Measurements from ENCODE around the gene ELAPOR1.

Gene ELAPOR1, protein sequence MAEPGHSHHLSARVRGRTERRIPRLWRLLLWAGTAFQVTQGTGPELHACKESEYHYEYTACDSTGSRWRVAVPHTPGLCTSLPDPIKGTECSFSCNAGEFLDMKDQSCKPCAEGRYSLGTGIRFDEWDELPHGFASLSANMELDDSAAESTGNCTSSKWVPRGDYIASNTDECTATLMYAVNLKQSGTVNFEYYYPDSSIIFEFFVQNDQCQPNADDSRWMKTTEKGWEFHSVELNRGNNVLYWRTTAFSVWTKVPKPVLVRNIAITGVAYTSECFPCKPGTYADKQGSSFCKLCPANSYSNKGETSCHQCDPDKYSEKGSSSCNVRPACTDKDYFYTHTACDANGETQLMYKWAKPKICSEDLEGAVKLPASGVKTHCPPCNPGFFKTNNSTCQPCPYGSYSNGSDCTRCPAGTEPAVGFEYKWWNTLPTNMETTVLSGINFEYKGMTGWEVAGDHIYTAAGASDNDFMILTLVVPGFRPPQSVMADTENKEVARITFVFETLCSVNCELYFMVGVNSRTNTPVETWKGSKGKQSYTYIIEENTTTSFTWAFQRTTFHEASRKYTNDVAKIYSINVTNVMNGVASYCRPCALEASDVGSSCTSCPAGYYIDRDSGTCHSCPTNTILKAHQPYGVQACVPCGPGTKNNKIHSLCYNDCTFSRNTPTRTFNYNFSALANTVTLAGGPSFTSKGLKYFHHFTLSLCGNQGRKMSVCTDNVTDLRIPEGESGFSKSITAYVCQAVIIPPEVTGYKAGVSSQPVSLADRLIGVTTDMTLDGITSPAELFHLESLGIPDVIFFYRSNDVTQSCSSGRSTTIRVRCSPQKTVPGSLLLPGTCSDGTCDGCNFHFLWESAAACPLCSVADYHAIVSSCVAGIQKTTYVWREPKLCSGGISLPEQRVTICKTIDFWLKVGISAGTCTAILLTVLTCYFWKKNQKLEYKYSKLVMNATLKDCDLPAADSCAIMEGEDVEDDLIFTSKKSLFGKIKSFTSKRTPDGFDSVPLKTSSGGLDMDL

GRCh38 chr1:109113590-109114341 lies at the start of gene ELAPOR1:
Gene ELAPOR1, plus strand, starts transcription at chr1:109114115. Its CDS starts 69 bp downstream, at chr1:109114184.
- DNase-seq (ENCODE audit: low read depth in 3 of 3) = peak; percentile 57 to 81 (median 74)

DNA sequence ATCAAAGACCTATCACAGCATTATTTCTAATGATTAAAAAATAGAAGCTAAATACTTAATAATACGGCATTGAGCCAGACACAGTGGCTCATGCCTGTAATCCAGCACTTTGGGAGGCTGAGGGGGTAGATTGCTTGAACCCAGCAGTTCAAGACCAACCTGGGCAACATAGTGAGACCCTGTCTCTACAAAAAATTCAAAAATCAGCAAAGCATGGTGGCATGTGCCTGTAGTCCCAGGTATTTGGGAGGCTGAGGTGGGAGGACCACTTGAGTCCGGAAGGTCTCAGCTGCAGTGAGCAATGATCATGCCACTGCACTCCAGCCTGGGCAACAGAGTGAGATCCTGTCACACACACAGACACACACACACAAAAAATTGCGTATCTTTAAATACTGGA lies 48.8 kb upstream of the ELAPOR1 start:
- no peak for DNase-seq (ENCODE audit: low read depth in 3 of 3)

- DNase-seq (ENCODE audit: low read depth in 3 of 3) = no peak
Measured at GRCh38 chr1:109067883-109068282, 46.0 kb upstream of the ELAPOR1 start.

DNA sequence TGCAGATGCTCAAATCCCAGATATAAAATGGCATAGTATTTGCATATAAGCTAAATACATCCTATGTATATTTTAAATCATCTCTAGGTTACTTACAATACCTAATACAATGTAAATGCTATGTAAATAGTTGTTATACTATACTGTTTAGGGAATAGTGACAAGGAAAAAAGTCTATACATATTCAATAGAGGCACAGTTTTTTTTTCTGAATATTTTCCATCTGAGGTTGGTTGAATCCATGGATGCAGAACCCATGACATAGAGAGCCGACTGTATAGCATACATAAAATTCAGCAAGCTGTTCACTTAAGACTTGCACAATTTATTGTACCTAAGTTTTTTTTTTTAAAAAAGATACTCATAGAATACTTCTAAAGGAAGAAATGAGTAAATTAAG lies 44.6 kb upstream of the ELAPOR1 start:
- DNase-seq (ENCODE audit: low read depth in 3 of 3) = no peak

DNA sequence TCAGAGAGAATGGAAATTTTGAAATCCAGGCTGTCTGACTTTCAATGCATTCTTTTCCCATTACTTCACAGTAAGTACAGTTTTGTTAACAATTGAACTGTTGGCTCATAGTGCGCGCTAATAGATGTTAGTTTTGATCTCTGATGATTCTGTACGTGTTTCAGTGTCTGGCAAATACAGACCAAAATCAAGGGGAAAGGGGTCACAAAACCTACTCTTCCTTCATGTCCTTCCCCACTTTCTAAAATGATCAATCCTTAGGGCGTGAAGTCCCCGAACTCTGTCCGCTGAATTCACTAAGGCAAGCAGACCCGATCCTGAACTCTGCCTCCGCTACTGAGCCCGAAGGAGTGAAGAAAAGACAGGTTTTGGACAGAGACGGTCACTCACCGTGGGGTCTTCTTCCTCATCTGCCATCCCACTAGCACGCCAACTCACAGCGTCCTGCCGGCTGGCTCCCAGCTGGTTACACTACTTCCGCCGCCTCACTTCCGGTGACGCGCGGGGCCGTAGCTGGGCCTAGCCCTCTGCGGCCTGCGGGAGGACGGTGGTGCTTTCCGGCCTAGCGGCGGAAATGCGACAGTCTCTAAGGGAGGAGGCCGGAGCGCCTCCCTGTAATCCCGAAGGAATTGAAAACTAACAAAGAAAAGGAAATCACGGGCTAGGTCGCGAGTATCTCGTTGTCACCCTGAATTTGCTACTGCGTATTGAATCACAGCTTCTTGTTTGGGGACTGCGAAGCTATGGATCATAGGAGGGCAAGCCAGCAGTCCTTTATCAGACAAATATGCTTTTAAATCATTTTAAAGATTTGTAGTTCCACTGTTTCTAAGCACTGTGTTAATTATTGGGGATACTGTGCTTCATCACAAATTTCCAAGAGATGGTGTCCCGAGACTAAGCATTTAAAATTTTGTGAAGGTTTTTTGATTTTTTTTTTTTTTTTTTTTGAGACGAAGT lies 38.1 kb upstream of the ELAPOR1 start, which contains the start of gene TAF13:
Gene TAF13, minus strand, starts transcription at position 473 of the 960 bp plus-strand sequence. Its CDS starts 56 bp downstream, at position 417.
- peak; percentile 73 to 88 (median 77) for DNase-seq (ENCODE audit: low read depth in 3 of 3)

- no peak for DNase-seq (ENCODE audit: low read depth in 3 of 3)
Measured at GRCh38 chr1:109078317-109078716, 35.6 kb upstream of the ELAPOR1 start.

- no peak for DNase-seq (ENCODE audit: low read depth in 3 of 3)
Measured at GRCh38 chr1:109079240-109079622, 34.7 kb upstream of the ELAPOR1 start.

GRCh38 chr1:109080441-109081082 lies 33.4 kb upstream of the ELAPOR1 start:
- no peak for DNase-seq (ENCODE audit: low read depth in 3 of 3)

DNA sequence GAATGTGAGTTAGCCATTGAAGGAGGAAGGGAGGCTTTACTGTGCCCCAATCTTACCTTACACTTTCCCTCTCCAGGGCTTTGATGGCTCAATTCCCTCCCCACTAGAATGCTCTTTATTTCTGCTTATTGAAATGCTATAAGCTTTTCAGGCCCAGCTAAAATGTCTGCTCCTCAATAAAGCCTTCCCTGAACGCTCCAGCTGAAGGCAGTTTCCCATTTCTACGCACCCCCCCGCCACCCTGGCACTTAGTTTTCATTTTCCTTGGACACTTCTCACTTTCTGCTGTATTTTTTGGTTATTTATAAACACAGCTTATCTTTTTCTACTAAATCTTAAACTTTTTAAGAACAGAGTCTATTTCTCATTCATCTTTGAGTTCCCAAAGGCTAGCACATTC lies 30.4 kb upstream of the ELAPOR1 start:
- no peak for DNase-seq (ENCODE audit: low read depth in 3 of 3)

DNA sequence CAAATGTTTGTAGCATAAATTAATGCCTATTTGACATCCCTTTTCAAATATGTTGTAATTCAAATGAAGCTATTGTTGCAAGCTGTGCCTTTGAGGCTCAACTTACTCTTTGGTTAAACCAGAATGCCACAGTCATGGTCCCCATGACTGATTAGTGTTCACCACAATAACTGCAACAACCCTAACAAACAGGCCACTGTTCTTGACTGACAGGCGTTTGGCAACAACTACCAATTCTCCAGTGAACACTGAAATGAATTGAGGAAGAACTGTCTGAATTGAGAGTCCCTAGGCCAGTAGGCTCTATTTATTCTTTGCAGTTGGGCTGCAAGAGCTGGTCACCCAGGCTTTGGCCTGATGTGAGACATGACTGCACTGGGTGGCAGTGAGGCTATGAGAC lies 30.0 kb upstream of the ELAPOR1 start:
- no peak for DNase-seq (ENCODE audit: low read depth in 3 of 3)

- DNase-seq (ENCODE audit: low read depth in 3 of 3) = no peak
Measured at GRCh38 chr1:109084563-109085517, 29.1 kb upstream of the ELAPOR1 start.

GRCh38 chr1:109089242-109090015 lies 24.5 kb upstream of the ELAPOR1 start:
- DNase-seq (ENCODE audit: low read depth in 3 of 3) = peak in 1 of 3 experiments; percentile 38

DNA sequence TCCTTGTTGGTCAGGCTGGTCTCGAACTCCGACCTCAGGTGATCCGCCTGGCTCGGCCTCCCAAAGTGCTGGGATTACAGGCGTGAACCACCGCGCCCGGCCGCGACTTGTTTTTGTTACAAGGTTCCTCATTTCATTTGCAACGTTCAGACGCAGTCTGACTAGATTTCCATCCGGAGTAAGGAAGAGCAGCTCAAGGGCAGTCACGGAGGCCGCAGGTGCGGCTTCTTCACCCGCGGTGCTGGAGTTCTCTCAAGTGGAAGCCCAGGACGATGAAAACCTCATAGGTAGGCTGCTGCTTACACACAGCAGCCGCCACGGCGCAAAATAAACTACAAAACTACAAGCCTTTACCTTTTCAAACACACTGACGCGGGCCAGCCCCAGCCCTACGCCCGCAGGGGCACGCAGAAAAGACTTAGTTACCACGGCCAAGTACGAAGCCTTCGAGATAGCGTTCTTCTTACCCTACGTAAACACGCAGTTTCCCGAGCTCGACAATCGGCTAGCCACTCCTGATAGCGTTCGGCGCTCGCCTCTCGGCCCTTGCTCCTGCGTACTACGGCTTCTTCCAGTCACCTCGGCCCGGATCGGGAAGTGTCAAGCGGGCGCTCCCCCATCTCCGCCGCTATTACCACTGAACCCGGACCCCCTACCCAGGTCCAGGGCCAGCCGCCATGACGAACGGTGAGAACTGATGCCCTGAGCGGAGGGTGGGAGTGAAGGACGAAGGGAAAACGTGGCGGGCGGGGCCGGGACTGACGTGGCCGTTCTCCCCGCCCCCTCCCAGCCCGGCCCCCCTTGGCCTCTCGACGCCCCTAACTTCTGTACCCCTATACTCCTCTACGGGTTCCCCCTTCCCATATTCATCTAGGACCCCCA lies 23.5 kb upstream of the ELAPOR1 start, which contains the start of gene TMEM167B:
Gene TMEM167B, plus strand, starts transcription at position 569 of the 882 bp plus-strand sequence. Its CDS starts 109 bp downstream, at position 678.
- peak; percentile 73 to 88 (median 80) for DNase-seq (ENCODE audit: low read depth in 3 of 3)

- no peak for DNase-seq (ENCODE audit: low read depth in 3 of 3)
Measured at GRCh38 chr1:109091078-109091838, 22.7 kb upstream of the ELAPOR1 start.

GRCh38 chr1:109091839-109092193 lies 22.1 kb upstream of the ELAPOR1 start:
- DNase-seq (ENCODE audit: low read depth in 3 of 3) = no peak

DNA sequence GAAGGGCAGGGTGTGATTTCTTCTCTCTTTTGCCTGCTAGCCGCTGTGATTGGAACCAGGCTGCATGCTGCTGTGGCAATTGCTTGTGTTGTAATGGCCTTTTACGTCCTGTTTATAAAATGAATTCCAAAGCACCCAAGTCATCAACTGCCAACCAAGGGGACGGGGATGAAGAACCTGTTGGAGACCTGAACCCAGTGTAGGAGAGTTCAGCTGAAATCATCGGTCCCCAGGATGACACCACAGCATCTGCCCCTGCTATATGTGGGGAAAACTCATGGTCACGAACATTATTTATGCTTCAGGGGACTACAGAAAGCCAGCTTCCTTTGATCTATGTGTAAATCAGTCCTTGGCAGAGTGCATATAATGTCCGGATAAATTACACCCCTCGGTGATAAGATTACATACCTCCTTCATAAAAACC lies 19.5 kb upstream of the ELAPOR1 start:
- no peak for DNase-seq (ENCODE audit: low read depth in 3 of 3)
